Stimulated activated CD4-positive, alpha-beta T cell treated with anti-CD3 and anti-CD28 coated beads, Interleukin-1b, Interleukin-23, amount 100 ng/mL, for 48 hours (primary cell): ENCODE results near the gene CLASP1.
"Not testable (repeated sequence)": the region's sequence is repeated elsewhere in the genome, so short reads cannot be mapped to it uniquely, and the experiment has no call there.

Source experiments
- DNase-seq: peaks from one replicate; pipeline ENCODE4 v3.0.0-alpha.2; 2020

CLASP1 gene

DNA sequence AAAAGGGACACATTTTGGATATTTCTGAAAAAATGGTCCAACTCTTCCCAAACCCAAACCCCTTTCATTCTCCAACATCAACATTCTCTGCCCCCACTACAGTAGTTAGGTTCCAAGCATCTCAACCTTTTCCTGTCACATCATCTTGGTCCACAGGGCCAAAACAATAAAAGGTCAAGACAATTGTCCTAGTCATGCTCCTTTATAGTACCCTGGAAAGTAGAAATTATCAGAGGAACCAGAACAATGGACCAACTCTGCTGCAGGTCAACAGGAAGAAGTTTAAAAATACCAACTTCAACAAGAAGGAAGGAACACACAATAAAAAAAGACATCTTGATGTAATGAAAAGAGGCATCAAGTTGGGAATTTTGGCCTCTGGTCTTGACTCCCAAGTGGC is 36.1 kb downstream of the CLASP1 start:
- no peak for DNase-seq

DNA sequence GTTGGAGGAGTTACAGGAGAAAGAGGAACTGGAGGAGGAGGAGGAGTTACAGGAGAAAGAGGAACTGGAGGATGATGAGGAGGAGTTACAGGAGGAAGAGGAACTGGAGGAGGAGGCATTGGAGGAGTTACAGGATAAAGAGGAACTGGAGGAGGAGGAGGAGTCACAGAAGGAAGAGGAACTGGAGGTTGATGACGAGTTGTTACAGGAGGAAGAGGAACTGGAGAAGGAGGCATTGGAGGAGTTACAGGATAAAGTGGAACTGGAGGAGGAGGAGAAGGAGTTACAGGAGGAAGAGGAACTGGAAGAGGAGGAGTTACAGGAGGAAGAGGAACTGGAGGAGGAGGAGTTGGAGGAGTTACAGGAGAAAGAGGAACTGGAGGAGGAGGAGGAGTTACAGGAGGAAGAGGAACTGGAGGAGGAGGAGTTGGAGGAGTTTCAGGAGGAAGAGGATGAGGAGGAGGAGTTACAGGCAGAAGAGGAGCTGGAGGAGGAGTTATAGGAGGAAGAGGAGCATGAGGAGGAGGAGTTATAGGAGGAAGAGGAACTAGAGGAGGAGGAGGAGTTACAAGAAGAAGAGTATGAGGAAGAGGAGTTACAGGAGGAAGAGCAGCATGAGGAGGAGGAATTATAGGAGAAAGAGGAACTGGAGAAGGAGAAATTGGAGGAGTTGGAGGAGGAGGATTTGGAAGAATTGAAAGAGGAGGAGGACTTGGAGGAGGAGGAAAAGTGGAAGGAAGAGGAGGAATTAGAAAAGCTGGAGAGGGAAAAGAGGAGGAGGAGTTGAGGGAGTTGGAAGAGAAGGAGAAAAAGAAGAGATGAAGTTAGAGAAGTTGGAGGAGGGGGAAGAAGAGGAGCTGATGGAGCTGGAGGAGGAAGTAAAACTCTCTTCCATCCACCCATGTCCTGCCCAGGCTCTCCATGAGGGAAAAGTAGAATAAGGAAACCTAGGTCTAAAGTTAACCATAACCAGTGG is 37.2 kb downstream of the CLASP1 start:
- DNase-seq = no peak

DNA sequence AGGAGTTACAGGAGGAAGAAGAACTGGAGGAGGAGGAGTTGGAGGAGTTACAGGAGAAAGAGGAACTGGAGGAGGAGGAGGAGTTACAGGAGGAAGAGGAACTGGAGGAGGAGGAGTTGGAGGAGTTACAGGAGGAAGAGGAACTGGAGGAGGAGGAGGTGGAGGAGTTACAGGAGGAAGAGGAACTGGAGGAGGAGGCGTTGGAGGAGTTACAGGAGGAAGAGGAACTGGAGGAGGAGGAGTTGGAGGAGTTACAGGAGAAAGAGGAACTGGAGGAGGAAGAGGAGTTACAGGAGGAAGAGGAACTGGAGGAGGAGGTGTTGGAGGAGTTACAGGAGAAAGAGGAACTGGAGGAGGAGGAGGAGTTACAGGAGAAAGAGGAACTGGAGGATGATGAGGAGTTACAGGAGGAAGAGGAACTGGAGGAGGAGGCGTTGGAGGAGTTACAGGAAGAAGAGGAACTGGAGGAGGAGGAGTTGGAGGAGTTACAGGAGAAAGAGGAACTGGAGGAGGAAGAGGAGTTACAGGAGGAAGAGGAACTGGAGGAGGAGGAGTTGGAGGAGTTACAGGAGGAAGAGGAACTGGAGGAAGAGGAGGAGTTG is 38.1 kb downstream of the CLASP1 start:
- not testable (repeated sequence) for DNase-seq

DNA sequence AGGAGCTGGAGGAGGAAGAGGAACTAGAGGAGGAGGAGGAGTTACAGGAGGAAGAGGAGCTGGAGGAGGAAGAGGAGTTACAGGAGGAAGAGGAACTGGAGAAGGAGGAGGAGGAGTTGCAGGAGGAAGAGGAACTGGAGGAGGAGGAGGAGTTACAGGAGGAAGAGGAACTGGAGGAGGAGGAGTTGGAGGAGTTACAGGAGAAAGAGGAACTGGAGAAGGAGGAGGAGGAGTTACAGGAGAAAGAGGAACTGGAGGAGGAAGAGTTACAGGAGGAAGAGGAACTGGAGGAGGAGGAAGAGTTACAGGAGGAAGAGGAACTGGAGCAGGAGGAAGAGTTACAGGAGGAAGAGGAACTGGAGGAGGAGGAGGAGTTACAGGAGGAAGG is 38.8 kb downstream of the CLASP1 start:
- DNase-seq = not testable (repeated sequence)

DNA sequence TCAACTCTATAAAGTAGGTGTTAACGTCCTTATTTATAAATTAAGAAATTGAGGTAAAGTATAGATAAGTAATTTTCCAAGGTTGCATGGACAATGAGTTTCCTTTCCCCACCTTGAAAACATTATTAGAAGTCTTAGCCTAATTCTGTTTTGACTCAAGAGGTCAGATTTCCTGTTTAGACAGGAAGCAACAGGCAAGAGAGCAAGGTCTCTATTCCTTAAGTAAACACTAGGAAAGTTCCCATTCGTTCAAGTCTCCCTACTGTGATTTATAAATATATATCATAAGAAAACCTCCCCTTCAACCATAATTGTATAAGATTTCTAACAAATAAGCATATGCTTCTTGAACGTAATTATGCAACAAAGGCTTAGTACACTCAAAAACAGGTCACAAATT is 40.3 kb downstream of the CLASP1 start:
- DNase-seq = no peak

DNA sequence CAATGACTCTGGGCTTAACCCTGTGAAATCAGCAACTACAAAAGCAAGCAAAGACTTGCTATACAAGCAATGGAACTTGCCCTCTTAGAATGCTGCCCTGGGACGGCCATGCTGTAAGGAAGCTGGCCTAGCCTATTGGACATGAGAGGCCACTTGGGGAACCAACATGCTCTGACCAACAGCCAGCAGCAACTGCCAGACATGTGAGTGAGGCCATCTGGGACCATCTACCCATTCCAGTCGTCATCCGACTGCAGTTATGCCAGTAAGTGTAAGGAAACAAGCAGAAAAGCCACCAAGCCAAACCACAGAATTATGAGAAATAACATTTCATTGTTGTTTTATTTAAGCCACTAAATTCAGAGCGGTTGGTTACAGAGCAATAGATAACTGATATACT is 40.9 kb downstream of the CLASP1 start:
- no peak for DNase-seq

DNA sequence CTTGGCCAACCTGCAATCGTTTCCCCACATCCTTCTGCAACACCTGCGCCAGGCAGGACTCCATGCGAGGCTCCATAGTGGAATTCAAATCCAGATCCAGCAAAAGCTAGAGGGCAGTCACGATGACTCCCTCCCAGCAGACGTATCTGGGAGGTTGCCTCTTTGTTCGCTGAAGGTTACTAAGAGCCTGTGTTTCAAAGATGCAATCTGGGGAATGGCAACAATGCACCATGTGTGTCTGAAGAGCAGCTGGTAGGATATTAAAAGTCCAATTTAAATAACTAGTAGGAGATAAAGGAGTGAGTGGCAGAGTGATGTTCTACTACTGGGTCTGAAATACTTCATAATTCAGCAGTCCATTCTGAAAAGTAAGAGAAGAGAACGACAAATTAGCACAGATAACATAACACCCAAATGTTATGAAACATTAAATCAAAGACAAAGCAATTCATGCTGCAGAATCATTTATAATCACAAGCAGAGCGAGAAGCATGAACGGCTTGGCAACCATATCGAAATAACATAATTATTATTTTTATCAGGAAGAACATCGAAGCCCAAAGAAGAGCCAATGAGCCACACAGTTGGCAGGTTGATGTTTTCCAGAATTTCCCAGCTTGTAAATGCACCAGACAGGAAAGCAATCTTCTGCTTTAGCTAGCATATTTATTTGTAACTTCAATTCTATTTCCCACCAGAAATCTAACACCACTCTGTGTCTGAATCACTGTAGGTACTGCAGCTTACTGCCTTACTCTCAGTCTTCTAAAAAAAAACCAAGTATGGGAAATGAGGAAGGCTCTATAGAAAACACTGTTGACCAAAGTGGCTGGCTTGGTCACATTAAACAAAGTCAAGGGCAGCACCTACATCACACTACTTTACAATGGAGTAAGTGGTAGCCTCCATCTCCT is 43.2 kb downstream of the CLASP1 start:
- no peak for DNase-seq

DNA sequence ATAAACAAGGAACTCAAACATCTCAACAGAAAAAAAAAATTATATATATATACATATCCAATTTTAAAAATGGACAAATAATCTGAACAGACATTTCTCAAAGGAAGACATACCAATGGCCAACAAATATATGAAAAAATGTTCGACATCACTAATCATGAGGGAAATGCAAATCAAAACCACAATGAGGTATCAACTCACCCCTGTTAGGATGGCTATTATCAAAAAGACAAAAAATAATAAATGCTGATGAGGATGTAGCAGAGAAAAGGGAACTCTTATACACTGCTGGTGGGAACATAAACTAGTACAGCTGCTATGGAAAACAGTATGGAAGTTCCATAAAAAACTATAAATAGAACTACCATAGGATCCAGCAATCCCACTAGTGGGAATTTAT is 46.1 kb downstream of the CLASP1 start:
- DNase-seq = no peak

DNA sequence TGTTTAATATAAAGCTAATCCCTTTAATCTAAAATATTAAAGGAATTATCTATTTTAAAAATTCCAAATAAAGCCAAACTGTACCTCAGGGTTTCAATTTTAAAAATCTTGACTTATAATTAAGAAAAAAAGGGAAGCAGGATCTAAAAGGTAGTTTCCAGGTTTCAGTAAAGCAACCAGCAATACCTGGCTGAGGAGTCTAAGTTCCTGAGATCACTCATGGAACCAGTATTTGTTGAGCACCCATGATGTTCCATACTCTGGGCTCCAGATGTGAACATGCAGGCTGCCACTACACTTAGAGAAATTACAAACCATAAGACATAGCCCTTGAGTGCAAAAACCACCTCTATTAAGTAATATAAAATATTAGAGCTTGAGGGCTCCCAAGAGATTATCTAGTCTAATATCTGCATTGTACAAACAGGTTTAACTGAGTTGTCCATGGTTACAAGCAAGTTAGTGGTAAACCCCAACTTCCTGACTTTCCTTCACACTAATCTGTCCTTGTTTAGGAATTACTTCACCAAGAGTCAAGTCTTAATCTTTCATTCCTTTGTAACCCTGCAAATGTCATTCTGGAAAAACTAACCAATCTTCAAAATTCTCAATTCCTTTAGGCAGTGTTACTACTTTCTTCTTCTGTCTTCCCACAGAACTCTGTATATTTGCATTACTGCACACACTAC is 49.2 kb downstream of the CLASP1 start:
- DNase-seq = no peak

DNA sequence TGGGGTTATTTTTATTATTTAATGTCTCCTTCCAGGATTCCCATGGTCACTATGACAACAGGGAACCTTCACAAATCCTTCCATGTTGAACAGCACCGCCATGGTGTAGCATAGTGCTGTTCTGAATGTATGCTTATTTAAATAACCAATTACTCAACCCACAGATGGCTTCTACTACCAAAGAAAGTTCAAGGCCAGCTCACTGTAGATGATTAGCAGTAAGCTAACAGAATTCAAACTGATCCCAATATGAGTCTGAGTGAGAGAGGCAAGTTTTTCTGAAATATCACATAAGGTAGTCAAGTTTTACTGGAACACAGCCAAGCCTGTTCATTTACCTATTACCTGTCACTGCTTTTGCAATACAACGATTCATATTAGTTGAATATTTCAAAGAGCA is 51.2 kb downstream of the CLASP1 start:
- DNase-seq = no peak

DNA sequence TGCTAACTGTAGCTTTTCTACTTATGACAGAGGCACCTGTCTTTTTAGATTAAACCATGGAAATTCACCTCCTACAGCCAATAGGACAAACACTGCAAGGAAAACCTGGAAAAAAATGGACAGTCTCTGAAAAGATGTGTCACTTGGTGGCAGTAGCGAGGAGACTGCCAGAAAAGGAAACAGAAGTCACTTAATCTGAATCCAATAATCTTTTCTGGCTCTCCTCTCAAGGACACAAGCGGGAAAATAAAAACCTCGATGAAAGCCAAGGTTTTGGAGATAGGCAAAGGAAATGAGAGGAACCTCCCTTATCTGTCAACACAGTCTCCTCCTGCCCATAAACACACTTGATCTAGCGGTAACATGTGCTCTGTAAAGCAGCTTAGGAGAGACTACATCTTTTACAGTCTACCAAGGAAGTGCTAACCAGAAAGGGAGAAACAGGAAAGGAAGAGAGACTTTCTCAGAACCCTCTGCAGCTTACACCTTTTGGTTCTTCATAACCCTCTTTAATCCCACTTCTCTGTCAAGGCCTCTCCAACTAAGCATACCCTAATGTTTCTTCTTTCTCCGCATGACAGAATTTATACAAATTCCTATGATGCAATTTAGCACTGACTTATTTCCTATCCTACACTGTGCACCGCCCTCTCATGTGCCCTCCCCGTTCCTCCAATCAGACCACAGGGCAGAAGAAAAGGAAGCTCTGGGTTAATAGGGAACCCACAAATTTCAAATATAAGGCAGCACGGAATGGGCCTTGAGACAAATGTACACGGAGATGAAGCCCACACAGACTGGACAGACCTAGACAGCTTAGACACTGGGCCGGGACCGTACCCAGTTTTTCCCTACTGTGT is 52.8 kb downstream of the CLASP1 start:
- DNase-seq = no peak

DNA sequence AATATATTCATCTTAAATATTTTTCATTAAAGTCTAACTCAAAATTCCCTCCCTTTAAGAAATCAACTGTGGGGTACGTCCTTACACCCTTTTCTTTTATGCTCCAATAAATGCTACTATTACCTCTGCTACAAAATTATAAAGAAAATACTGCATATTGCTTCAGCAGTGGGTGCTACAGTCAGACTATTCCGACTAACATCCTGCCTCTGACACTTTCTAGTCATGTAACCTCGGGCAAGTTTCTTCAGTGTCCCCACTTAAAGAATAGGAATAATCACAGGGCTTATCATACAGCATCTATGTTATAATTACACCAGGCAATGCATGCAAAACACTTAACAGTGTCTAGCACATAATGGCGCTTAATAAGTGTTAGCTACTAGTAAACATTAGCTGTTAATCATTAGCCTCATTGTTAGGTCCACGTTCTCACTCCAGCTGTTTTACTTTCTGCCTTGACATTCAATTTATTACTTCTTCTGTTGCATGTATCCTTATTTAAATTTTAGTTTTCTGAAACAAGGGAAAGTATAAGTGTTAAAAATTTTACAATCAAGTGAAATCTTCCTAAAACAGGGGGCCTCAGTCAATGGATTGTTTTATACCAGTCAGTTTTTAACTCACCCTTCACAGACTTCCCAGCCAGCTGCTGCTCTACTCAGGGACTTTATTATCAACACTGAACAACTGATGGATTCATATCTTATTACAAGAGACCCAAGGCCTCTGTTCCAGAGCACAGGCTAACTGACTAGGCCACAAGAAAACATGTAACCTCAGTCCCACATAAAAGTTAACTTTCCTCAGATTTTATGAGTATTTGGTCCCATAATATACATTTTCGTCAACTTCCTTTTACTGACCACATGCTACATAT is 54.0 kb downstream of the CLASP1 start:
- no peak for DNase-seq

DNA sequence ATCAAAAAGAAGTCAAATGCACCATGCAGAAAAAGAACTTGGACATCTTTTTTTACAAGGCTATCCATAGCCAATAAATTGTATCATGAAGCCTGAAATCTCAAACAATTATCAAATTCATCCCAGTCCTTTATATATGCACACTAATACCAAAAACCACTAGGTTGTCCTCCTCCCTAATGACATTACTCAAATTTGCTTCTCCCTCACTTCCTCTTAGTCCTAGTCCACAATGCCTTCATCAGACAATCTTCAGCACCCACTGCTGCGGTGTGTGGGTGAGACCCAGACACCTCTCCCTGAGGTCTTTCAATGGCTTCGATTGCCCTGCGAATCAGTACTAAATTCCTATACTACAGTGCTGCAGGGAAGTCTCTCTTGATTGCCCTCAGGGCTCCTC is 58.1 kb downstream of the CLASP1 start:
- DNase-seq = no peak

DNA sequence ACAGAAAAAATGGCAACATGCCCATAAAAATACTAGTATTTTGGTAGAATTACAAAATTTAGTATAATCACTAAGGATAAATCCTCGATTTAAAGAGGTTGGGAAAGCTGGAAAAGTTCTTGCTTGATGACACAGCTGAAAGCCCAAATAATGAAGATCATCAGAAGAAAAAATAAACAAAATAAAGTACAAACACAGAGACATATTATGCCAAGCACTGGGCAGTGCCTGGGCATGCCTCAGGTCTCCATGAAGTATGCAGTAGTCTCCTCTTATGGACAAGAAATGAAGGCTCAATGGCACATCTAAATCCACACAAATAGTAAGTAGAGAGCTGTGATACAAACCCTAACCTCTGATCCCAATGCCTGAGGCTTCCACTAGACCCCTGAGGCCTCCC is 60.9 kb downstream of the CLASP1 start:
- no peak for DNase-seq

DNA sequence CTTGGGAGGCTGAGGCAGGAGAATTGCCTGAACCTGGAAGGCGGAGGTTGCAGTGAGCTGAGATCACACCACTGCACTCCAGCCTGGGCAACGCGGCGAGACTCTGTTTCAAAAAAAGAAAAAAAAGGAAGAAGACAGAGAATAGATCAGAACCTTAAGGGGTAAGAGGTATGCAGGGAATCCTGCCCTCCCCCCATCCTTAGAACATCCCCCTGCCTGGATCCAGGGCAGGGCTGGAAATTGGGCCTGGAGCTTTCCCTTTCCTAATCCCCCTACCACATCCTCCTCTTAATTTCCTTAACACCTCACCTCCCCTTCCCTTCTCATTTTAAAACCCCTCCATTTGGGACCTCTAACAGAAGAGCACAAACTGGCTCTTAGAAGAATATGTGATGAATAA is 62.1 kb downstream of the CLASP1 start:
- DNase-seq = no peak

DNA sequence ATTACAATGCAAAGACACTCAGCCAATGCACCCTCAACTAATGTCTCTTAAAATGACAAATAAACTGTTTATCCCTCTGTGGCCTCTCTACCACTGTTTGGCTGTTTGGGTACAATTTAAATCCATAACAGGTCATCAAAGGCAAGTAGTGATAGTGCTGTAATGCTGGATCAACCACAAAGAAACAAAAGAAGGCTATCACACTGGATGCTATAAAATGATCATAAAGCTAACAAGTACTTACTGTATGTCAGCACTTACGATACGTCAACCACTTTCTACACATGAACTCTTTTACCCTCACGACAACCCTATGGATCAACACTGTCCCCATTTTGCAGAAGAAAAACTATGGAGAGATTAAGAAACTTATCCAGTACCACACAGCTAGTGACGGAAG is 64.5 kb downstream of the CLASP1 start:
- no peak for DNase-seq

DNA sequence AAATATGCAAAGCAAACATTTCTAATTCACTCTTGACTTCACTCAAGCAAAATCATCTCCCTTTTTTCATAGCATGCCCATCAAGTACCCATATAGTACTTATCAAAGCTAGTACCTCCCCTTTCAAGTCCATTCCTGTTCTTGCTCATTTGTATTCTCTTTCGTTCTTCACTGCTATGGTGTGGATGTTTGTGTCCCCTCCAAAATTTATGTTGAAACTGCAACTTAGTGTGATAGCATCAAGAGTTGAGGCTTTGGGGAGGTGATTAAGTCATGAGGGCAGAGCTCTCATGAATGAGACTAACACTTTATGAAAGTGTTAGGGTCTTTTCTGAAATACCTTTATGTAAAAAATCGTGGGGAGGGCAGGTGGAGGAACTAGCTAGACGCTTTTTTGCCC is 65.7 kb downstream of the CLASP1 start:
- no peak for DNase-seq

DNA sequence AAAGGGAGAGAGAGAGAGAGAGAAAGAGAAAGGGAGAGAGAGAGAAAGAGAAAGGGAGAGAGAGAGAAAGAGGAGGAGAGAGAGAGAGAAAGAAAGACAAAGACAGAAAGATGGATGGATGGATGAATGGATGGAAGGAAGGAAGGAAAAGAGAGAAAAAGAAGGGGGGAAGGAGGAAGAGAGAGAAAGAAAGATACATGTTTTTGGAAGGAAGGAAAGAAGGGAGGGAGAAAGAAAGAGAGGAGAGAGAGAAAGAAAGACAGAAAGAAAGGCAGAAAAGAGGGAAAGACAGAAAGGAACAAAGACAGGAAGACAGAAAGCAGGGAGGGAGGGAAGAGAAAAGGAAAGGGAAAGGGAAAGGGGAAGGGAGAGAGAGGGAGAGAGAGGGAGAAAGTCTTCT is 67.0 kb downstream of the CLASP1 start:
- DNase-seq = no peak

DNA sequence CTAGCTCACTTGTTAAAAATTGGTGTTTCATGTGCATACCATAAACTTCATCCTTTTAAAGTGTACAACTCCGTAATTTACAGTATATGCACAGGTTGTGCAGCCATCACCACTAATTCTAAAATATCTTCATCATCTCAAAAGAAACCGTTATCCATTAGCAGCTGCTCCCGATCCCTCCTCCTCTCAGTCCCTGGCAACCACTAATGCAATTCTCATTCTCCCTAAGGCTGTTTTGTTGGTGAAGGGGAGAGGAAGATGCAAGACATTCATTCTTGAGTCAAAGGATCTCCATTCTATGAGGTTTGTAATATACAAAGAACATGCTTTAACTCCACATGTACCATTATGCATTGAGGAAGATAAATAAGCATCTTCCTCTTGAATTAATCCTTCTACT is 70.0 kb downstream of the CLASP1 start:
- no peak for DNase-seq

DNA sequence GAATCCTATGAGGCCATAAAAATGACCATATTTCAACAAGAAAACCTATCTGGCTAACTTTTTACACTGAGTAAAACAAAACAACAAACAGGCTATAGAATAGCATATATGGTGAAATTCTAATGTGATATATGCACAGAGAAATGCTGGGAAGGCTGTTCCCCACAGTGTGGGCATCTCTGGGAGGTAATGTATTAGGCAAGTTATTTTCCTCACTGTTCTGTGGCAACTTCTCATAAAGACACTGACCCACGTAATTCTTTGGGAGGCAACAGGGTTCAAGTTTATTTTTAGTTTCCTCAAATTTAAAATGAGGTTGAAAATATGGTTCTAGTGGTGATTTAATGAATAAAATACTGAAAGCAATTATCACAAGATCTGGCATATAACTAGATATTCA is 71.9 kb downstream of the CLASP1 start:
- no peak for DNase-seq

DNA sequence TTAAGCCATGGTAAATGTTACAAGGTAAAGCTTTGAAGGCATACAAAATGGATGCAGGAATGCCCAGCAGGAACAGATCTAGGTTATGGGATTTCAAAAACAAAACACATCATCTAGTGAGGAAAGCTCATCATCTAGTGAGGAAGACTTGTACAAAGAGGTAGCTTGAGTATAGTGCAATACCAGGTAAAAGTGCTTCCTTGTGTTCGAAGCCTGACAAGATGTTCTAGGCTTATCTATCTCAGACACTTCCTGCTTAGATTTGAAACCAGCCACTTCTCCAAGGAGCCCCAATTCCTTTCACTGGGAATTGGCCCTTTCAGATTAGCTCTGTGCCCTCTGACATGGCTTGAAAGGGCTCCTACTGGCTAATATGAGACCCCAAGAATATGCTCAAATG is 73.0 kb downstream of the CLASP1 start:
- no peak for DNase-seq
